Bronchial epithelial cell (primary cell): ENCODE data around the gene DNAJB4. TPM values are rescaled to one million over a fixed set of nuclear protein-coding genes. Genes with fewer than 3 reads are reported as not detected.
"Not testable (repeated sequence)": the region's sequence is repeated elsewhere in the genome, so short reads cannot be mapped to it uniquely, and the experiment has no call there.

Experiments
- DNase-seq: peaks from one replicate; pipeline ENCODE4 v3.0.0-alpha.2; 2010; ENCODE audit warnings: low read depth
- FAIRE-seq: peaks from 2 replicates; lab custom pipeline; 2011; peaks lifted over from hg19 to GRCh38; lab: Jason Lieb, UNC
- H3K27me3 ChIP-seq: 2 replicates; pipeline ENCODE4 v1.5.1; 2011; ENCODE audit warnings: low read length; ENCODE audit not compliant: control insufficient read depth, insufficient read depth
- H3K36me3 ChIP-seq: 2 replicates; pipeline ENCODE4 v1.5.1; 2011; ENCODE audit warnings: low read length; ENCODE audit not compliant: control insufficient read depth, insufficient read depth
- H3K4me3 ChIP-seq: 2 replicates; pipeline ENCODE4 v1.5.1; 2011; ENCODE audit warnings: mild to moderate bottlenecking, low read depth, low read length, control low read depth
- CTCF ChIP-seq: IDR thresholded peaks from 2 replicates; pipeline ENCODE4 v1.5.1; 2011; ENCODE audit warnings: mild to moderate bottlenecking, moderate library complexity, low read length, control low read depth, inconsistent platforms; ENCODE audit not compliant: insufficient read depth, severe bottlenecking
- total RNA-seq: library from RNA; depleted of rRNA; stranded (reverse); fragments of >200 nt; gene quantifications from 2 replicates; pipeline ENCODE4 v1.2.1, GENCODE V29; 2014

The DNAJB4 gene
- total RNA-seq, 1 donor from 2014 or later, result 6.8 TPM

GRCh38 chr1:78061825-78062523 is 57.2 kb downstream of the DNAJB4 start:
- Histone ChIP-seq H3K27me3 (no peaks in the 10 kb centered on the region), H3K4me3 (no peak overlapping the region), H3K36me3 (no peaks in the 10 kb centered on the region)
- FAIRE-seq, result no peak
- DNase-seq, result peak; percentile 79
- TF ChIP-seq CTCF, result no peak

GRCh38 chr1:78064886-78065285 is 60.1 kb downstream of the DNAJB4 start:
- not testable (repeated sequence) for H3K4me3 ChIP-seq, H3K27me3 ChIP-seq, FAIRE-seq, H3K36me3 ChIP-seq, DNase-seq

Other genes starting within 250 kb of the DNAJB4 start
- gene USP33, start 245.1 kb upstream of the DNAJB4 start, total RNA-seq, result 36.6 and 46.1 TPM in 2 replicates
- 9.5 and 9.7 TPM in 2 replicates for gene MIGA1, start 225.3 kb upstream of the DNAJB4 start, total RNA-seq
- 0.26 and 0.51 TPM in 2 replicates for gene NEXN, start 116.3 kb upstream of the DNAJB4 start, total RNA-seq
- 95.8 and 103 TPM in 2 replicates for gene FUBP1, start 25.9 kb upstream of the DNAJB4 start, total RNA-seq
- gene GIPC2, start 41.0 kb downstream of the DNAJB4 start, total RNA-seq, result 0.38 and 1.1 TPM in 2 replicates